IMR-90 (cell line): Measurements from ENCODE around the gene MND1.

ENCODE experiments used
- CEBPB ChIP-seq: IDR thresholded peaks from 2 replicates; pipeline ENCODE4 v1.6.1; 2012; ENCODE audit warnings: low read depth, low read length, improper control_type of control experiment
- ELK1 ChIP-seq: fragments of 150-350 bp; IDR thresholded peaks from 2 replicates; pipeline ENCODE4 v1.6.1; 2016; ENCODE audit warnings: low read depth, mild to moderate bottlenecking, low read length, moderate library complexity, borderline replicate concordance
- FOS ChIP-seq: fragments of 150-350 bp; IDR thresholded peaks from 2 replicates; pipeline ENCODE4 v1.6.1; 2016; ENCODE audit warnings: low read depth, low read length
- MAFK ChIP-seq: IDR thresholded peaks from 2 replicates; pipeline ENCODE4 v1.6.1; 2012; ENCODE audit warnings: low read depth, low read length, improper control_type of control experiment
- MAZ ChIP-seq: IDR thresholded peaks from 2 replicates; pipeline ENCODE4 v1.6.1; 2012; ENCODE audit warnings: low read depth, mild to moderate bottlenecking, low read length, improper control_type of control experiment, moderate library complexity, borderline replicate concordance
- MXI1 ChIP-seq: IDR thresholded peaks from 2 replicates; pipeline ENCODE4 v1.6.1; 2012; ENCODE audit warnings: low read depth, mild to moderate bottlenecking, low read length, moderate library complexity, borderline replicate concordance
- POLR2A ChIP-seq: IDR thresholded peaks from 2 replicates; pipeline ENCODE4 v1.6.1; 2012; ENCODE audit warnings: mild to moderate bottlenecking, low read depth, low read length
- RCOR1 ChIP-seq: IDR thresholded peaks from 2 replicates; pipeline ENCODE4 v1.6.1; 2012; ENCODE audit warnings: mild to moderate bottlenecking, low read length, improper control_type of control experiment; ENCODE audit not compliant: insufficient replicate concordance
- SMC3 ChIP-seq: fragments of 150-350 bp; IDR thresholded peaks from 2 replicates; pipeline ENCODE4 v1.6.1; 2016; ENCODE audit warnings: low read depth, mild to moderate bottlenecking, antibody characterized with exemption, low read length, moderate library complexity
- TF ChIP-seq, protein P1 (sequence below): conservative IDR thresholded peaks from 2 replicates; pipeline ENCODE4 v1.5.1; 2012; ENCODE audit warnings: mild to moderate bottlenecking, low read depth, low read length, improper control_type of control experiment
- TF ChIP-seq, protein P2 (sequence below): fragments of 150-350 bp; IDR thresholded peaks from 2 replicates; pipeline ENCODE4 v1.6.1; 2017; ENCODE audit warnings: mild to moderate bottlenecking, antibody characterized with exemption, low read length, low read depth

DNA sequence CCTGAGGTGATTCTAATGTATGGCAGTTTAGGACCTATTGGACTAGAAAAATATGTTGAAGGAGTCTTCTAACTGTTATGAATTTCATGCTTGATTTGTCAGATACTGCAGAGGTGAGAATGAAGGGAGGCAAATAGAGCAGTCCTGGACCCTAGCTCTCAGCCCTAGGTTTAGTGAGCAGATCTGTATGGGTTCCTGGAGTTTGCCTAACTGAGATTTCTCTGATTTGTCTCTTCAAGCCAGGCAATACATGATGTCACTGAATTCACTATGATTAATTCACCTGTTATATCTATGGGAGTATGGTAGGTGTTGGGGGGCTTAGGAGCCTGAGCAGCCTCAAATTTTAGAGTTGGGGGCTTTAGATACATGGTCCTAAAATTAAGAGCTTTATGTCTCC lies 2.6 kb downstream of the MND1 start:
- TF ChIP-seq MAZ (no peak), SMC3 (no peak), CEBPB (no peak), POLR2A (no peak), MXI1 (no peak), RCOR1 (no peak), MAFK (no peak), ELK1 (no peak), FOS (no peak)
- TF ChIP-seq, protein P1, sequence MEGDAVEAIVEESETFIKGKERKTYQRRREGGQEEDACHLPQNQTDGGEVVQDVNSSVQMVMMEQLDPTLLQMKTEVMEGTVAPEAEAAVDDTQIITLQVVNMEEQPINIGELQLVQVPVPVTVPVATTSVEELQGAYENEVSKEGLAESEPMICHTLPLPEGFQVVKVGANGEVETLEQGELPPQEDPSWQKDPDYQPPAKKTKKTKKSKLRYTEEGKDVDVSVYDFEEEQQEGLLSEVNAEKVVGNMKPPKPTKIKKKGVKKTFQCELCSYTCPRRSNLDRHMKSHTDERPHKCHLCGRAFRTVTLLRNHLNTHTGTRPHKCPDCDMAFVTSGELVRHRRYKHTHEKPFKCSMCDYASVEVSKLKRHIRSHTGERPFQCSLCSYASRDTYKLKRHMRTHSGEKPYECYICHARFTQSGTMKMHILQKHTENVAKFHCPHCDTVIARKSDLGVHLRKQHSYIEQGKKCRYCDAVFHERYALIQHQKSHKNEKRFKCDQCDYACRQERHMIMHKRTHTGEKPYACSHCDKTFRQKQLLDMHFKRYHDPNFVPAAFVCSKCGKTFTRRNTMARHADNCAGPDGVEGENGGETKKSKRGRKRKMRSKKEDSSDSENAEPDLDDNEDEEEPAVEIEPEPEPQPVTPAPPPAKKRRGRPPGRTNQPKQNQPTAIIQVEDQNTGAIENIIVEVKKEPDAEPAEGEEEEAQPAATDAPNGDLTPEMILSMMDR = no peak
- TF ChIP-seq, protein P2, sequence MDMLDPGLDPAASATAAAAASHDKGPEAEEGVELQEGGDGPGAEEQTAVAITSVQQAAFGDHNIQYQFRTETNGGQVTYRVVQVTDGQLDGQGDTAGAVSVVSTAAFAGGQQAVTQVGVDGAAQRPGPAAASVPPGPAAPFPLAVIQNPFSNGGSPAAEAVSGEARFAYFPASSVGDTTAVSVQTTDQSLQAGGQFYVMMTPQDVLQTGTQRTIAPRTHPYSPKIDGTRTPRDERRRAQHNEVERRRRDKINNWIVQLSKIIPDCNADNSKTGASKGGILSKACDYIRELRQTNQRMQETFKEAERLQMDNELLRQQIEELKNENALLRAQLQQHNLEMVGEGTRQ = no peak
